DLD1 (cell line): Measurements from ENCODE around the gene C20orf204.
"Not testable (repeated sequence)": the region's sequence is repeated elsewhere in the genome, so short reads cannot be mapped to it uniquely, and the experiment has no call there.

Experiments used
- in situ Hi-C: cut with HindIII; loops from 2 replicates; pipeline ENCODE4 v1.10.0; 2017; ENCODE audit warnings: low sequenced_read_pairs

Gene C20orf204

GRCh38 chr20:64082126-64082731 lies 46.2 kb downstream of the C20orf204 start:
- in situ Hi-C loops: no loop called here

- in situ Hi-C loops: no loop called here
These were observed 46.9 kb downstream of the C20orf204 start for GRCh38 chr20:64082820-64083377.

- in situ Hi-C loops: no loop called here
These were observed 47.4 kb downstream of the C20orf204 start for GRCh38 chr20:64083378-64083803.

GRCh38 chr20:64083804-64084684 lies 48.1 kb downstream of the C20orf204 start, which contains the start of gene LKAAEAR1:
Gene LKAAEAR1 (minus strand): TSS chr20:64084398. CDS start chr20:64084219, 179 bp downstream.
- in situ Hi-C loops: no loop called here

GRCh38 chr20:64084685-64085152 lies 48.7 kb downstream of the C20orf204 start:
- in situ Hi-C loops: no loop called here

GRCh38 chr20:64086801-64087200 lies 50.8 kb downstream of the C20orf204 start:
- in situ Hi-C loops: no loop called here

- in situ Hi-C loops: not testable (repeated sequence)
These were observed 51.3 kb downstream of the C20orf204 start for GRCh38 chr20:64087226-64087825.

GRCh38 chr20:64088586-64088985 lies 52.6 kb downstream of the C20orf204 start:
- in situ Hi-C loops: not testable (repeated sequence)
